ENCODE results near the gene FTSJ1. TPM values are rescaled to one million over a fixed set of nuclear protein-coding genes. Genes with fewer than 3 reads are reported as not detected.

FTSJ1 gene
- total RNA-seq, 1 donor = 67.3 TPM

GRCh38 chrX:48493890-48494364 lies 17.9 kb downstream of the FTSJ1 start:
- Histone ChIP-seq H3K4me3 (ENCODE audit: insufficient read depth, low read length) (no peak overlapping the region), H3K36me3 (ENCODE audit: insufficient read depth, low read length) (no peaks in the 10 kb centered on the region), H3K79me2 (ENCODE audit: insufficient read depth, low read length) (no peaks in the 10 kb centered on the region), H3K27me3 (ENCODE audit: insufficient read depth, low read length) (no peaks in the 10 kb centered on the region), H3K4me1 (ENCODE audit: insufficient read depth, low read length) (peaks cover 33% of the 10 kb centered on the region), H3K4me2 (ENCODE audit: insufficient read depth, low read length) (no peak overlapping the region), H3K27ac (ENCODE audit: low read depth, low read length) (no peak overlapping the region), H2AFZ (ENCODE audit: low read length) (peak overlapping the region; percentile 9), H3K9me3 (ENCODE audit: low read depth, low read length) (no peaks in the 10 kb centered on the region), H4K20me1 (ENCODE audit: insufficient read depth, low read length) (no peaks in the 10 kb centered on the region)
- DNase-seq (ENCODE audit: insufficient read length, low spot score, missing footprints) = no peak
- TF ChIP-seq CTCF (IDR thresholded peaks at IDR 0.05; ENCODE audit: extremely low read depth, low read depth, low read length) = peak; percentile 38

- H2AFZ ChIP-seq (ENCODE audit: low read length) = no peak overlapping the region
- no peaks in the 10 kb centered on the region for H3K79me2 ChIP-seq (ENCODE audit: insufficient read depth, low read length)
Observed at GRCh38 chrX:48496660-48497059, 20.7 kb downstream of the FTSJ1 start.

GRCh38 chrX:48497871-48498270 lies 21.9 kb downstream of the FTSJ1 start:
- no peak overlapping the region for H3K4me2 ChIP-seq (ENCODE audit: insufficient read depth, low read length)

More at GRCh38 chrX:48496660-48497059, 20.7 kb downstream of the FTSJ1 start:
- Histone ChIP-seq H3K27ac (ENCODE audit: low read depth, low read length) (no peak overlapping the region), H3K4me3 (ENCODE audit: insufficient read depth, low read length) (no peak overlapping the region), H3K4me1 (ENCODE audit: insufficient read depth, low read length) (peaks cover 29% of the 10 kb centered on the region), H3K36me3 (ENCODE audit: insufficient read depth, low read length) (no peaks in the 10 kb centered on the region), H3K27me3 (ENCODE audit: insufficient read depth, low read length) (no peaks in the 10 kb centered on the region), H3K9me3 (ENCODE audit: low read depth, low read length) (no peaks in the 10 kb centered on the region), H4K20me1 (ENCODE audit: insufficient read depth, low read length) (no peaks in the 10 kb centered on the region), H3K4me2 (ENCODE audit: insufficient read depth, low read length) (no peak overlapping the region)
- DNase-seq (ENCODE audit: insufficient read length, low spot score, missing footprints) = no peak
- no peak for TF ChIP-seq CTCF (IDR thresholded peaks at IDR 0.05; ENCODE audit: extremely low read depth, low read depth, low read length)

GRCh38 chrX:48498374-48498809 lies 22.4 kb downstream of the FTSJ1 start:
- H3K79me2 ChIP-seq (ENCODE audit: insufficient read depth, low read length) = no peaks in the 10 kb centered on the region
- H3K27ac ChIP-seq (ENCODE audit: low read depth, low read length) = peak overlapping the region; percentile 46
- peak; percentile 90 for DNase-seq (ENCODE audit: insufficient read length, low spot score, missing footprints)
- no peaks in the 10 kb centered on the region for H3K27me3 ChIP-seq (ENCODE audit: insufficient read depth, low read length)
- H4K20me1 ChIP-seq (ENCODE audit: insufficient read depth, low read length) = no peaks in the 10 kb centered on the region
- no peaks in the 10 kb centered on the region for H3K9me3 ChIP-seq (ENCODE audit: low read depth, low read length)
- H2AFZ ChIP-seq (ENCODE audit: low read length) = no peak overlapping the region
- H3K36me3 ChIP-seq (ENCODE audit: insufficient read depth, low read length) = no peaks in the 10 kb centered on the region
- H3K4me3 ChIP-seq (ENCODE audit: insufficient read depth, low read length) = no peak overlapping the region
- H3K4me1 ChIP-seq (ENCODE audit: insufficient read depth, low read length) = peaks cover 12% of the 10 kb centered on the region
- TF ChIP-seq CTCF (IDR thresholded peaks at IDR 0.05; ENCODE audit: extremely low read depth, low read depth, low read length) = no peak
- no peak overlapping the region for H3K4me2 ChIP-seq (ENCODE audit: insufficient read depth, low read length)

More at GRCh38 chrX:48497871-48498270, 21.9 kb downstream of the FTSJ1 start:
- Histone ChIP-seq H2AFZ (ENCODE audit: low read length) (no peak overlapping the region), H3K27me3 (ENCODE audit: insufficient read depth, low read length) (no peaks in the 10 kb centered on the region), H3K9me3 (ENCODE audit: low read depth, low read length) (no peaks in the 10 kb centered on the region), H3K4me3 (ENCODE audit: insufficient read depth, low read length) (no peak overlapping the region), H3K79me2 (ENCODE audit: insufficient read depth, low read length) (no peaks in the 10 kb centered on the region), H3K27ac (ENCODE audit: low read depth, low read length) (peak overlapping the region; percentile 46), H3K4me1 (ENCODE audit: insufficient read depth, low read length) (peaks cover 17% of the 10 kb centered on the region), H4K20me1 (ENCODE audit: insufficient read depth, low read length) (no peaks in the 10 kb centered on the region), H3K36me3 (ENCODE audit: insufficient read depth, low read length) (no peaks in the 10 kb centered on the region)
- no peak for TF ChIP-seq CTCF (IDR thresholded peaks at IDR 0.05; ENCODE audit: extremely low read depth, low read depth, low read length)
- no peak for DNase-seq (ENCODE audit: insufficient read length, low spot score, missing footprints)
